C1 segment of cervical spinal cord (tissue), 14 donors: ENCODE results near the gene RAPGEF4.

Source experiments
- DNase-seq, 14 donors: peaks; one replicate each; lab custom pipeline; 2025; lab: John Stamatoyannopoulos, UW

RAPGEF4 gene

DNA sequence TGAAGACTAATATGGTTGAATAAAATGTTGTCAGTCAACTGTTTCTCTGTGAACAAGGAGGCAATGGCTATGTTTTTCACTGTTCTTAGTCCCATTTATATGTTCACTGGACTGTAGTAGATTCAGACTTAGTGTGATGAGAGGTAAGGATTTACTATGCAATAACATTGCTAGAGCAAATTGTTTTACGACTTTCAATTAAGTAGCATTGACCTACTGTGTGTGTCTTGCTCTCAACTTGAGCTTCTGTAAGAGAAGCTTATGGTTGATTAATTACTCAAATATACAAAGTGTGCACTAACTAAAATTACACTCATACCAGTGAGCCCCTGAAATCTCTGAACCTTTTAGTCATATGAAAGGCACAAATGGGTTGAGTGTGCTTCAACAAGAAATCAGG, 168.6 kb downstream of the RAPGEF4 start:
- no peak for DNase-seq

DNA sequence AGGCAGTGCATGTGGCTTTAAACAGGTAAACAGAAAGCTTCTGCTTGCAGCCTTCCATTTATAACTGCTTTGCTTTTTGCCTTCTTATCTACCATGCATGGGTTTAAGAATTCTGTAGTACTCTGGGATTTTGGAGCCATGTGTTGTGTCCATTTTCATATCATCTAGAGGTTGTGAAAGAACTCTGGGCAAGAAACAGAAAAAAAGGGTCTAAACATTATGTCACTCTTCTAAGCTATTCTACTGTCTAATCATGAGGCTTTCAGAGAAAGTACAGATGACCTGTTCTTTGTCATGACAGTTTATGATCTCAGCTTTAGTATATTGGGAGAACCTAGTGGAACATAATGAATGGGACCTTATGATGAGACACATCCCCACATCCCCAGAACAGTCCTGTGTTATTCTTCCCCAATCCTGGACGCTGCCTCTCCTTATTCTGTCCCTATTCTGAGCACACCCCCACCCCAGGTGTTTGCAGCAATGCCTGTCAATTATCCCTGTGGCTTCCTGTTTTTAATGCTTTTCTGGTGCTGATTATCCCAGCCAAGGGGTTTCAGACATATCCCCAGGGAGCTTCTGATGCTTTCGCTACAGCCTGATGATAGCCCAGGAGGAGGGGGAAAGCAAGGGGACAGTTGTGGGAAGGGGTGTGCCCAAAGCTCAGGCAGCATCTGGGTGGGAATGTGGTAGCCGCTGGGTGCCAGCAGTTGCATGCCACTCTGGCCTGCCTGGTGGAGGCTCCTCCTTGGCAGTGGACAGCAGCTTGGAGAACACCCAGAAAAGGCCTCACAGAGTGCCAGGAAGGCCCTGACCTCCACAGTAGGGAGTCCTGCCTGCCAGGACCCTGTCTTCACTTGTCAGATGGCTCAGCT, 170.5 kb downstream of the RAPGEF4 start:
- peak in 6 of 14 donors; percentile 13 to 45 (median 28) for DNase-seq

DNA sequence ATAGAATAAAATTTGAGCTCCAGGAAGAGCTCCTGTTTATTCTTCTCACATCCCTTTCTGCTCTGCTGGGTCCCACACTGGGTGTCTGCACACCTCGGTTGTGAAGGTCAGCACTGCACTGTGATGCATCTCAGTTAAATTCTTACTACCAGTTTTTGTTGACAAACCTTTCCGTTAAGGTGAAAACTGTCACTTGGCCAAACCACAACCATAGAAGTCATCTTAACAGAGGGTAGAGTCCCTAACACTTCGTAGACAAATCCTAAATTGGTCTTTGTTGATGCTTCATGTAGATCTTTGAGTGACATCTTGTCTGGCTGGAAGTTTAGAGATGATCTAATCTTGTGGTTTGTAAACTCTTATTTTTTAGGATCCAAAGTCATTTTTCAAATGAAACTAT, 172.6 kb downstream of the RAPGEF4 start:
- DNase-seq = no peak

DNA sequence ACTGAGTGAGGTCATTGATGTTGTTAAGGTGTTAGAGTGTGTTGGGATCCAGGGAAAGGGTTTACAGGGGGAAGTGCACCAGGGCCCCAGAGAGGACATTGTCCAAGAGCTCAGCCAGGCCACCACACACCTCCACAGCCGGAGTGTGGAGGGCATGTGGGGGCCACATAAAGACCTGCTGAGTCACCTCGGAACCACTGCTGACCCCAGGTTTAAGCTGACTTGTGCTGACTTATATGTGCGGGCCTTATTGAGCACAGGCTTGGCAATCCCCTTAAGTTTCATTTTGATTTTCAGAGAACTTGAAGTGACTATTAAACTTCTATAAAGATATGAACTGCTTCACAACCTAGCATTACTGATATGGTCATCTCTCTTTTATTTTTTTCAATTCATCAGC, 173.8 kb downstream of the RAPGEF4 start:
- DNase-seq = no peak

DNA sequence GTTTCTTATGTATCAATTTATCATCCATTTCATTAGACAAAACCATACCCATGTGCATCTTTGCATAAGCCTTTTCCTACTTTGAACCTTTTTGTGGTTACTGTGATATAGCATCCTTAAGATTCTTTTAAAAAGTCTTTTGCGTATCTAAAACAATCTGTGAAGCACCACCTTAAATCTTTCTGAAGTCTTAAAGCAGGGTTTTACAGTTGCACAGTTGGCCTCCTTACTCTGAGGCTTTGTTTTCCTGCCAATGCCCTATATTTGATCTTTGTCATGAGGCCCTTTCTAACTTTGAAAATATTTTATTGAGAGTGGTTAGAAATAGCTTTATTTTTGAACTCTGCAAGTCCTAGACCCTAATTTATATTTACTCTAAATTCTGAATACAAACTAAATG, 176.6 kb downstream of the RAPGEF4 start:
- no peak for DNase-seq

DNA sequence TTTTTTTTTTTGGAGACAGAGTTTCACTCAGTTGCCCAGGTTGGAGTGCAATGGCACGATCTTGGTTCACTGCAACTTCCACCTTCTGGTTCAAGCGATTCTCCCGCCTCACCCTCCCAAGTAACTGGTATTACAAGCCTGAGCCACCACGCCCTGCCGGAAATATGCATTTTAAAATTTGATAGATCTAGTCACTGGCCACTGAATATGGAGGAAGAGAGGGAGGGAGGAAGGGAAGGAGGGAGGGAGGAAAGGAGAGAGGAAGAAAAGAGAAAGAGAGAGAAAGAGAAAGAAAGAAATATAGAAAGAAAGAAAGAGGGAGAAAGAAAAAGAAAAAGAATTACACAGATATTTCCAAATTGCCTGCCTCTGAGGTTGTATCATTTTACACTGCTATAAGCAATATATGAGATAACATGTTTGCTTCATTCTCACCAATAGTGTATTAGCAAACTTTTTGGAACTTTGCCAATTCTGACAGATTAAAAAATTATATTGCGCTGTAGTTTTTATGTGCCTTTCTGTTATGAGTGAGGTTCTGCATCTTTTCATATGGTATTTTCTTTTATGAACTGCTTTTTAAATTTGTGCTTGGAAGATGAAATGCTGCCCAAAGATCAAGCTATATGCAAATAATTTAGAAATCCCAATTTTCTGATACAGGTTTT, 178.8 kb downstream of the RAPGEF4 start:
- no peak for DNase-seq

DNA sequence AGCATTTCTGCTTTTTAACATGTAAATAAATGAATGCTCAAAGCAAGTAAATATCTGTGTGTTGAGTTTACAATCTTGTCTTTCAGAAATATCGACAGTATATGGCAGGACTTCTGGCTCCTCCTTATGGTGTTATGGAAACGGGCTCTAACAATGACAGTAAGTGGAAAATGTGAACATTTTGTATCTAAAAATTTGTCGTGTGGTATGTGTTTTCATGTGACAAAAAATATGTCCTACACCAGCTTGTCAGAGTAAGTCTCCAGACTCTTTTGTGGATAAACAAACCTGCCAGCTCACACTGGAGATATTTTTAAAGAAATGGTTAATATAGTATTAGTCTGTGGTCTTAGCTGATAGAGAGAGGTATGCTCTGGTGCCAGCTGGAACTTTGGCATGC, 182.1 kb downstream of the RAPGEF4 start:
- no peak for DNase-seq

DNA sequence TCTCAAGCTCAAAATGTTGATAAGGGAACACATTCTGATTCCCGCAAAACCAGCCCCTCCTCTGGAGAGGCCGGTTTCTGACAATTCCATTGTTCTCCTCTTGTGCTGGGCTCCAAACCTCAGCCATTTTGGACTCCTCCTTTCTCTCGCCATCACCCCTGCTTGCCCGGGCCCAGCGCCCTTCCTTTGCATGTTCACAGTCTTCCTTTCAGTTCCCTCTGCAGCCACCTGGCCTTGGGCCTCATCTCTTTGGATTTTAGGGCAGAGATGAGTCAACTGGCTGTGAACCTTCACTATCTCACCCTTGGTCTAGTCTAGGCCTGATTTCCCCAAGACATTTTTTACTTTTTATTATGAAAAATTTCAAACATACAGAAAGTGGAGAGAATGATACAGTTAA, 184.1 kb downstream of the RAPGEF4 start:
- DNase-seq = no peak

DNA sequence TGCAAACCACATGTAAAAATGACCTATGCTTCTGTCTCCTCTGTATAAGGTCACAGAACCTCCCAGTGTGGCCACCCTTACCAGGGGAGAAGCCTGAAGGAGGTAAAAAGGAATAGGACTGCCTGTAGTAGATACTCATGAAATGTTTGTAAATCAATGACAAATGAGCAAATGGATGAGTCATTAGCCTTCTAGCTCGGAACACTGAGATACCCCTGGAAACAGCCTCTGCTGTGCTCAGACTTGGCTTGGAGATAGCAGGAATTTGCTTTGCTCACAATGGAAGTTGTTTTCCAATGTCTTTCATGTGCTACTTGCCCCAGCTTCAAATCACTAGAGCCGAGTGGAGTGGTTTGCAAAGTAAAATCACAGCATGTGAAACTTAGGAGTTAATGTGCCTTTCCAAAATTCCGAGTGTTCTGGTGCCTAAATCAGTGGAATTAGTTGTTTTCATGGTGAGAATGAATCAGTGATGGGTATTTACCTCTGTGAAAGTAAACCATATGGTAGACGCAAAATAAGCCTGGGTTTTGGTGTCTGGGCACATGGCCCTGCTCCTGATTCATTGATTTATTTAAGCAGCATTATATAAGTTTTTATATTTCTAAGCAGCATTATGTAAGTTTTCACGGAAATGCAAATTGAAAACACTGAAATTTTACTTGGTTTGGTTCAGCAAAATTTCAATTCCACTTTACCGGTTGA, 186.0 kb downstream of the RAPGEF4 start:
- no peak for DNase-seq

DNA sequence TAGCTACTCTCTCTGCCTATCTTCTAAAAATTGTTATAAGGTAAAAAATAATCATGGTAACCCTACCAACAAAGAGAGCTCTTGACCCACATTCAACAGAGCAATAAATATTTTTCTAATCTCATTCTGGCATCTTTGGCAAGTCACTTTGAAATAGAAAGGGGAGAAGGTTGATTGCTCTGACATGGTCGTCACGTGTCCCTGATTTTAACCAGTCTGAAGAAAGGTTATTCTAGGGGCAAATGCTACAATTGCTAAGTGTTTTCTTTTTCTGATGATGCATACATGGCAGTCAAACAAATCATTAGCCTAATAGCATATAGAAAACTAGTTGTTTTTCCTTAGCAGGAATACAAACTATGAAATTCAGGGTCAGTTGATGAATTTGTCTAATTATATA, 186.7 kb downstream of the RAPGEF4 start:
- DNase-seq = no peak

DNA sequence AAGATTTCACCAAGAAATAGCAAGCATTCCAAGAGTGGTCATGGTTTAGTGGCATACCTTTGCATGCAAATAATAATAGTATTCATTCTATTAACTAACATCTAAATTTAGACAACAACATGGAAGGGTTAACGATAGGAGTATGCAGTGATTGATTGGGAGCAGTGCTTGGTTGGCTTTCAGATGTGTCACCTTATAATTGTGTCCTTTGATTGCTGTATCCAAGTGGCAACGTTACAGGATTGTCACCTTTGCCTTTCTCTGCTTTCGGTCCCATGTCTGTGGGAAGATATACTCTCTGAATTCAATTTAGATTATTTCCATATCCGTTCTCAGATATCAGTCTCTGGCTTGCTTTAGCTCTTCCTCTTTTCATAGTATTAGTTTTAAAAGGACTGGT, 187.2 kb downstream of the RAPGEF4 start:
- no peak for DNase-seq

DNA sequence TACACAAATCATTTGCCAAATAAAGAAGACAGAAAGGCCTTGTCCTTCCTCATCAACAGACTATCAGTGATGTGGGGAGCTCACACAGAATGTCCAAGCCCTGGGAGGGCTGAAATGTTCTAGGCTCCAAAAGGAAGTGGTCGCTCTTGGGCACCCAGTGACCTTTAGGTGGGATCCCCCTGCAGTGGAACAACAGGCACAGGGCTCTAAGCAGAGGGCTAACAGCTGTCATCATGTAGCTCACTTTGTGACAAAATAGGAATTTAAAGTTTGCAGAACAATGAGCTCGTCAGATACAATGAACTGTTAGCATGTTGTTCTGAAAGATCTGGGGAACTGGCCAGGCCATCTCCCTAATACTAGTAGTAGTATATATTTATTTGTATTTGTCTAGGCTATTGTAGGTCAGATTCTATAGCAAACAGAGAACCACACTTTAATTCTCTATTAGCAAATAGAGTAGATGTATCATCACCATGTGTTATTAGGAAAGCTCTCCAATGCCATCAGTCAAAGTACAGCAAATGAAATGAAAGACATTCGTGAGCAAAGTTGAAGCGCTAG, 188.5 kb downstream of the RAPGEF4 start:
- peak in 1 of 14 donors; percentile 1 for DNase-seq

DNA sequence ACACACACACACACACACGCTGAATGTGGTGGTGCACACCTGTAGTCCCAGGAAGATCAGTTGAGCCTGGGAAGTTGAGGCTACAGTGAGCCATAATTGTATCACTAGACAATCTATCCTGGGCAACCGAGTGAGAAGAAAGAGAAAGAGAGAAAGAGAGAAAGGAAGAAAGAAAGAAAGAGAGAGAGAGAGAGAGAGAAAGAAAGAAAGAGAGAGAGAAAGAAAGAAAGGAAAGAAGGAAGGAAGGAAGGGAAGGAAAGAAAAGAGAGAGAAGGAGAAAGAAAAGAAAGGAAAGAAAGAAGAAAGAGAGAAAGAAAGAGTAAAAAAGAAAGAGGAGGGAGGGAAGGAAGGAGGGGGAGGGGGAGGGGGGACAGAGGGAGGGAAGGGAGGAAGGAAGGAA, 190.0 kb downstream of the RAPGEF4 start:
- DNase-seq = no peak

DNA sequence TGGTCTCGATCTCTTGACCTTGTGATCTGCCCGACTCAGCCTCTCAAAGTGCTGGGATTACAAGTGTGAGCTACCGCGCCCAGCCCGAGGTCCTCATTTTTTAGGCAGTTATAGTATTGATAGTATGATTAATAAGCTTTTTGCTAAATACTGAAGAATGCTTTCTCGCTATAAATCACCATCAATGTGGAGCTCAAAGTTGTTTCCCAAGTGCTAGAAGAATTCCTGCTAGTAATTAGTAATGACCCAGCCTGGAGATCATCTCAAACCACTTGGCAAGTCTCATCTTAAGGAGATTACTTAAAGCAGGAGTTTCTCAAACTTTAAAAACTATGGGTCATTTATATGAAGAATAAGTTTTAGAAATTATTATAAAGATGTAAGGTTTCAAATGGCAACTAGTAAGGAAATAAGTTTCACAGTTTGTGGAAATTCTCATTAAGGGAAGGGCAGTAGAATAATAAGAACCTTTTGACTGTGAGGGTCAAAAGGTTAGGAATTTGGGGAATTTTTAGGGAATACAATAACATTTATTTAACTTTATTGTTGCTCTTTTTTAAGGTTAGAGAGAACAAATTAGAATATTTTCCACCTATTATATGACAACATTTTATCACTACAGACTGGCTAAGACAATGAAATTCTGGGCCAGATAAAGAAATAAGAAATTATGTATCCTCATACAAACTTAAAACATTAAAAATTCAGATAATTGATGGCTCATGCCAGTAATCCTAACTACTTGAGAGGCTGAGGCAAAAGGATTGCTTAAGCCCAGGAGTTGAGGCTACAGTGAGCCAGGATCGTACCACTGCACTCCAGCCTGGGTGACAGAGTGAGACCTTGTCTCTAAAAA, 191.4 kb downstream of the RAPGEF4 start:
- no peak for DNase-seq

DNA sequence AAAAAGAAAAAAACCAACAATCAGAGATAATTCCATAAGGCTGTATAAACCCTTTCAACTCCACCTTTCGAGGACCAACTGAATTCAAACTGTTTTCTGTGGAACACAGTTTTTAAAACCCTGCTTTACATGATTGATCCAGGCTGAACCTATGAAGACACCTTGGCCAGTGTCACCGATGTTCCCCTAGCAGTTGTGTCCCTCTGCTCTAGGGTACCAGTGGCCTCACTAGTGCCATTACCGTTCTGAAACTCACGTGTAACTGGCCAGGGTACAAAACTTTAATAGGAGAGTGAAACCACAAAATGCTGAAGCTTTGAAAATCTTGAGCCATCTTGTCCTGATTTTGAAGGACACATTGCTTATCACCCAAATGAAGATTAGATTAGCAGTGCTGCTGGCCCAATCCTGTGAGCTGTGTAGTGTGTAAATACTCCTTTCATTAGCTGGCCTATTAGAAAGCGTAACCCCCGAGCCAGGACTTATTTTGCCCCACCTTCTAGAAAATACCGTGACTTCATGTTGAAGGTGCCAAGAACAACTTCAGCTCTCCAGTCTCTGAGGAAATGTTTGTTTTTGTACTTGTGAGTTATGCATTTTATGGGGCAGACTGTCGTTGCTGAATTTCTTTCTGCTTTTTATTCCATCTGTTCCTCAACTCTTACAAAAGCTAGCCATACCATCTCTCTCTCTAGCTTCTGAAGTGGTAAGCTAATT, 192.2 kb downstream of the RAPGEF4 start:
- DNase-seq = no peak

DNA sequence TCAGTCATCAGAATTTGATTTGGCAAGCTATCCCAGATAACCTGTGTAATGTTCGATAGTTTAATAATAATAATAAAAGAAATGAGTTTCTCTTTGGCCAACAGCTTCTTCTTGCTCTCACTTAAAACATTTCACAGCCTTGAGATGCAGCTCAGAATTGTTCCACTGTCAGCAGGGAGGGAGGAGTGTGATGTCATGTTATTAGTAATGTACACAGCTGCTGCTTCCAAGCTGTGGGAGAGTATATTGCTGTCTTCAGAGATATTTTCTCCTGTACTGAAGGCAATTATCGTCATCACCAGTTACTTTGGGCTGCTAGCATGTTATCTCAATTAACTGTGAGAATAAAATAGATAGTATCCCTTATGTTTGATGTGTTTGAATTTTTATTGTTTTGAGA, 193.1 kb downstream of the RAPGEF4 start:
- no peak for DNase-seq

DNA sequence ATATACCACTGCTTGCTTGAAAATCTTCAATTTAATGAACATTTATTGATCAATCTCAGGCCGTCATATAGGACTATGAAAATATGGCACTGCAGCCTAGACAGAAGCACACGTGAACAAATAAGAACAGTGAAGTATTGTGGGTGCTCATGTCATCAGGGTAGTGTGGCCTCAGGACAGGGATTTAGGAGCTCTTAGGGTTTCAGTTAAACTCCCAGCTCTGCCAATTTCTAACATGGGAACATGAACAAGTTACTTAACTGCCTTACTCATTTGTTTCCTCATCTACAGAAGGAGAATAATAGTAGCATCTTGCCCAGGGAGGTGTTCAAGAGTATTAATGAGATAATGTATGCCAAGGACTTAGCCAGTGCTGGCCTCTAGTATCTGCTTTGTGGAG, 194.0 kb downstream of the RAPGEF4 start:
- no peak for DNase-seq

DNA sequence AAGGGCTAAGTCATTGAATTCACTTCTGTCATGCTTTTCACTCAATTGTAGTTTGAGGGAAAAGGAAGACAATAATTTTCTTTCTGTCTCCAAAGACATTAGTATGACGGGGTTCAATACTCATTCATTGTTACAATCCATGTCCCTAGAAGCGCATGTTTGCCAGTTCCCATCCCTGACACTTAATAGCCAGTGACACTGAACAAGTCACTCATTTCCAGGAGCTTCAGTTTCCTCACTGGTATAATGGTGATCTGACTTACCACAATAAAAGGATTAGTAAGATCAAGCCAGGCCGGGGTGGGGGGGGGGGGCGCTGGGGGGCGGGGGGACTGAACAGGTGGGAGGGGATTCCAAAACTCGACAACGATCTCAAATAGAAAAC, 195.2 kb downstream of the RAPGEF4 start:
- no peak for DNase-seq

DNA sequence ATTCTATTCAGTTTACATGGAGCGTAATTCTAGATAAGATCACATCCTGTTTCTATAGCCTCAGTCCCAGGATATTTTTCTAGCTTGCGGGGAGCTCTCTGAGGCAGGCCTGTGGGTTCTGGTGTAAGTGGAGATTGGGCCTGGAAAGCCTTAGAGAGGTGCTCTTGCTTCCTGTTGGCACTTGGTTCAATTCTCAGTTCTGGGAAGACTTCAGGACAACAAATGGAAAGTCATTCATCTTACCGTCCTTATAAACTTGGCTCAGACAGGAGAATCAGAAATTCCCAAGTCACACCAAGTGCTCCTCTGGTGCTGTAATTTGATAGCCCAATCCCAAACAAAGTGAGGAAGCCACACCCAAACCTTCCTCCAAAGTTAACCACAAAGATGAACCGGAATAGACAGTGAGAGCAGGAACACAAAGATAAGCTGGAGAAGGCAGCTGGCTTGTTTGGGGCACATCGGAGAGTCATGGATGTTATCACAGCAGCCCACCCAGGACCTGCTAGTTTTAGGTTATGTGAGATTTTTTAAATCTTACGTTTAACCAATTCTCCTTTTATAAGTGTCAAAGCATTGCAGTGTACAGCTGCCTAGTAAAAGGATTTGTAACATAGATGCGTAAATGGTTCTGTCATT, 195.7 kb downstream of the RAPGEF4 start:
- DNase-seq = peak in 3 of 14 donors; percentile 22 to 56 (median 39)

DNA sequence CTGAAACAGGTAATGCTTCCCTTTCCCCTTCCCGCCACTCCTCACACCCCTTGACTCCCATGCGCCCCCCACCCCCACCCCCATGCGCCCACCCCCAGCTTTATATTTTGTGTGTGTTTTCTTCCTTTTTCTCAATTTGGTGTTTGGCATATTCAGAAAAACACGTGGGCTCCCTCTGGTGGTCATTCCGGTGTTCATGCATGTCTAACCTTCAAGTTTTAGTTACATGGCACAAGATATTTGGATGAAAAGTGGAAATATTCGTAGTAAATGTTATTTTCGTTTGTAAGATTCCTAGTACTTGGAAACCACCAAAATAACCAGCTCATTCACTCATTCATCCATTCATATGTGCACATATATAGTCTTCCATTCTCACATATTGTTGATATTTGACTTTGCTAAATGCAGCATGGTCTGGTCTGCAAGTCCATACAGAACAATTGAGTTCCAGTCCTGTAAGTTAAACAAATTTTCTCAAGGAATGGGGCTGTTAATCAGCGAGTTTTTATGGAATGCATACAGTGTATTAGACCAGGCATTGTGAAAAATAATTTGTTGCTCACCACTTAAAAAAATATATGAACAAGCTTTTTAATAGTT, 196.4 kb downstream of the RAPGEF4 start:
- peak in 12 of 14 donors; percentile 2 to 71 (median 24) for DNase-seq
